C4-2B (cell line): Measurements from ENCODE around the gene C13orf46.

Experiments used
- H3K27ac ChIP-seq: fragments of 450-650 bp; 2 replicates; pipeline ENCODE4 v1.5.1; 2017
- ZFX ChIP-seq: fragments of 450-650 bp; IDR thresholded peaks from 2 replicates; pipeline ENCODE4 v1.6.1; 2017
- TF ChIP-seq, protein P1 (sequence below): fragments of 450-650 bp; conservative IDR thresholded peaks from 2 replicates; pipeline ENCODE4 v1.5.1; 2017; ENCODE audit warnings: mild to moderate bottlenecking

The C13orf46 gene

DNA sequence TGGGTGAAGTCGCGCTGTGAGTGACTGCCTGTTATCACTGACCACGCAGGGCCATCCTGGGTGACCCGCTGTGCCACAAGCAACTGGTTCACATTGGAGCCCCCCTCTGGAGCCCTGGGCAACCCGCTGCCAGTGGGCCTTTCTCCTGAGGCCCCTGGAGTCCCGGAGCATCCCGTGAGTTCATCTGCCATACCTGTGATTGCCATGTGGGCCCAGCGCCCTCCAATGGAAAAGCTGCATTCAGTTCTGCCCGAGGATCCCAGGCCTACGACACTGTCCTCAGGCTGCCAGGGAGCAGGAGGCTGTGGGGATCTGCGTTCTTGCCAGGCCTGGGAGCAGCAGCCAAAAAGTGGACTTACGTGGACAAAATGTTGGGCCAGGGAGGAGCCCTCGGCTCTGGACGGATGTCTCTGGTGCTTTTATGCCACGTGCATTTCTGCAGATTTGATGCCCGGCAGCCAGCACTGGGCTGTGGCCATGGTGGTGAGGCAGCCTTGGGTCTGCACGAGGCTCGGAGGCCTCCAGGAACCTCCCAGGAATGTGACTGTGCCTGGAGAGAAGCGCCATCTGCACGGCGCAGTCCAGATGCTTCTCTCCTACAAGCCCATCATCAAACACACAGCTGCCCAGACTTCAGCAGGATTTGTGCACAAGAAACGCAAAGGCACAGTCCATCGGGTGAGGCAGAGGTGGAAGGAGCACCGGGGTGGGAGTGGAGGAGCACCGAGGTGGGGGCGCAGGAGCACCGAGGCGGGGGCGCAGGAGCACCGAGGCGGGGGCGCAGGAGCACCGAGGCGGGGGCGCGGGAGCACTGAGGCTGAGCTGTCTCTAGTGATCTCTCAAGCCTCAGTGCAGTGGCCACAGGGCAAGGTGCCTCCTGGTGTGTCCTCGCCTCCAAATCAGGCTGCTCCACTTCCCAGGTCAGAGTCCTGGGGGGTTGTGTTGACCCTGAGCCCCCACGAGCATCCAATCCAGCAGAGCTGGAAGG is 44.0 kb downstream of the C13orf46 start:
- no peak for TF ChIP-seq ZFX
- TF ChIP-seq, protein P1, sequence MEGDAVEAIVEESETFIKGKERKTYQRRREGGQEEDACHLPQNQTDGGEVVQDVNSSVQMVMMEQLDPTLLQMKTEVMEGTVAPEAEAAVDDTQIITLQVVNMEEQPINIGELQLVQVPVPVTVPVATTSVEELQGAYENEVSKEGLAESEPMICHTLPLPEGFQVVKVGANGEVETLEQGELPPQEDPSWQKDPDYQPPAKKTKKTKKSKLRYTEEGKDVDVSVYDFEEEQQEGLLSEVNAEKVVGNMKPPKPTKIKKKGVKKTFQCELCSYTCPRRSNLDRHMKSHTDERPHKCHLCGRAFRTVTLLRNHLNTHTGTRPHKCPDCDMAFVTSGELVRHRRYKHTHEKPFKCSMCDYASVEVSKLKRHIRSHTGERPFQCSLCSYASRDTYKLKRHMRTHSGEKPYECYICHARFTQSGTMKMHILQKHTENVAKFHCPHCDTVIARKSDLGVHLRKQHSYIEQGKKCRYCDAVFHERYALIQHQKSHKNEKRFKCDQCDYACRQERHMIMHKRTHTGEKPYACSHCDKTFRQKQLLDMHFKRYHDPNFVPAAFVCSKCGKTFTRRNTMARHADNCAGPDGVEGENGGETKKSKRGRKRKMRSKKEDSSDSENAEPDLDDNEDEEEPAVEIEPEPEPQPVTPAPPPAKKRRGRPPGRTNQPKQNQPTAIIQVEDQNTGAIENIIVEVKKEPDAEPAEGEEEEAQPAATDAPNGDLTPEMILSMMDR: no peak
- peak overlapping the region; percentile 67 for H3K27ac ChIP-seq

DNA sequence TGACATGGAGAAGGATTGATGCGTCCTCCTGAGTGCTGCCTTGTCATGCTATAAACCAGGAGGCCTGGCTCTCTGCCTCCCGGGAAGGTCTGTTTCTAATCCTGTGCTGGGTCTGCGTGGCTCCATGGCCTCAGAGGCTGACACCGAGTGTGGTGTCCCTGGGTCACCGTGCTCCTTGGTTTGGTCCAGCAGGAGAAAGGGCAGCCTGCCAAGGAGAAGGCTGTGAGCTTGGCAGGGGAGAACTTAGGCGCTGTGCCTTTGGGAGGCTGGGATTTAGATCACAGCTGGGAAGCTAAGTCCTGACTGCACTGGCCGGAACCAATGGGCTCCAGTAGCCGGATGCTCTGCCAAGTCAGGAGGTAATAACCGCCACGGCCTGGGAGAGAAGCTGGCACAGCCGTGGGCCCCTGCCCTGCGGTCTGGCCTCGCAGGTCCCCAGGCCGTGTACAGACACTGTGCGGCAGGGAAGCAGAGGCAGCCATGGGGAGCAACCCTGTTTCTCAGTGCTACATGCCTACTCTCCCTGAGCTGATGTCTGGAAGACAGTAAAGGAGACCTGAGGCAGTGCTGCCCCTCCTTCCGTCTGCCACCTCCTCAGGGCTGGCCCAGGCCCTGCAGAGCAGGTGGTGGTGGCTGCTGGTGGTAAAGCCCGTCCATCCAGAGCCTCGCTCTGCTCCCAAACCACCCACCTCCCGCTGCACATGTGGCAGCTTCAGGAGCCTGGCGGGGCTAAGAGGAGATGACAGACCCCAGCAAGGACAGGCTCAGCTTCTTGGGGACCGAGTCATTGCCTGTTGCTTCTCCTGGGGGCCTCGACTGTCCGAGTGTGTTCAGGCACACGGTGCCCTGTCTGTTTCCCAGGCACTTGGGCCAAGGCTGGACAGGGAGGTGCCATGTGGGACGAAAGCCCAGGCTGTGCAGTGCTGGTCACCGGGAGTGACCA is 44.9 kb downstream of the C13orf46 start:
- TF ChIP-seq, protein P1: no peak
- no peak for TF ChIP-seq ZFX

DNA sequence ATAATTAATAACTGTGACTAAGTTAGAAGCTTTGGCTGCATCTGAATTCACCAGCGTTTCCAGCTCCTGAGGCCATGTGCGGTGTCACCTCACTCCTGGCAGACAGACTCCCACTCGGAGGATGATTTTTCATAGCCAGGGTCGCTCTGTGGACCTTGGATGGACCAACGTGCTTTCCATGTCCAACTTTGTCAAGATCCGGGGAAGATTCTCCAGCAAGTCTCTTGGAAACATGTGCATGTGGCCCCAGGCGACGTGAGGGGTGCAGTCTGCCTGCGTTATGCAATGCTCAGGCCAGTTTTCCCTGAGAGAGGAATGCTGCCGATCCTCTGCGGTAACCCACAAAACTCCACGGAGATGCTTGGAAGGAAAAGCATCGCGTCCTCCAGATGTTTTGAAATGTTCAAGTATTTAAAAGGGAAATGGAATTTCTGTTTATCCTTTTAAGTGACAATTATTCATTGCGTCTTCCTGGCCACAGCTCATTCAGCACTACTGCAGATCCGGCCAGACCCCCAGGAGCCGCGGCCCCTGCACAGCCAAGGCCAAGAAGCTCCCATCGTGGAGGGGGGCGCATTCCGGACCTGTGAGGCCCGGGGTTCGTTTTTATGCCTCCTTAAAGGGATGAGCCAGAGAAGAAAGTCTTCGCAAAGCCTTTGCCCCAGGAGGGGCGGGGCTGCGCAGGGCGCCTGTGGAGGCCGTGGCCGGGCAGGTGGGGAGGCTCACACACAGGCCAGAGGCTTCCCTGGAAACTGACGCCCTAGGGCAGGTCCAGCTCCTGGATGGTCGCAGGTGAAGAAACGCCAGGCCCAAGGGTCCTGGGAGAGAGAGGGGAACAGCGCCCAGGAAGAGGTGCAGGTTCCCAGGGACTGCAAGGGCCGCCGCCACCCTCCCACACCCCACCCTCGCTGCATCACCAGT is 46.0 kb downstream of the C13orf46 start:
- TF ChIP-seq, protein P1: no peak
- TF ChIP-seq ZFX: no peak
- peak overlapping the region; percentile 67 for H3K27ac ChIP-seq

More for the DNA sequence above, 44.9 kb downstream of the C13orf46 start:
- peak overlapping the region; percentile 67 for H3K27ac ChIP-seq

DNA sequence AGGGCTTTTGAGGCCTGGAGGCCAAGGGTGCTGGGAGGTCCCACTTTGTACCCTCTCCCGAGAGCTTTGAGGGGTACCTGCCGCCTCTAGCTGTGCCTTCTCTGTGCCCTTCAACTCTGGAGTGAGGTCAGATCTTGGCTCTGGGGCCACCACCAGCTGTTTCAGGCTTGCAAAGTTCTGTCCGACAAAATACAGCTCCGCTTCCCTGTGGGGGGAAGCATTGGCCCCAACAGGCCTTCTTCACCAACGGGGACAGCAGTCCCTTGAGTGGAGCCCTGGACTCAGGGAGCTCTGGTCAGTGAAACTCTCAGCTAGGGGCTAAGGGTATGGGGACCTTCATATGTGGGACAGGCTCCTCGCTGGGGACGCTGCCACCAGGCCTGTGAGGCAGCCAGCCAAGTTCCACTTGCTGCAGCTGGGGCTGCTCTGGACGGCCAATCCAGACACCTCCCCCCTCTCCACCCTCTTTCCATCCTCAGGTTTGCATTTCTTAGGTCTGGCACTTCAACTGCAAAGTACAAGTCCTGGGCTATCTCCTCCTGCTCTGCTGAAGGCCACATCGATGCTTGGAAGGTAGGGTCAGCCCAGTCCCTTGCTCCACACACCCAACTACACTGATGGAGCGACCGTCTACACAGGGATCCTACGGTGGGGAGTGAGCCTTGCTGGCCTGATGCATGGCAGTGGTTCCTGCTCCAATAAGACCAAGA is 46.8 kb downstream of the C13orf46 start:
- no peak overlapping the region for H3K27ac ChIP-seq
- no peak for TF ChIP-seq ZFX
- TF ChIP-seq, protein P1: no peak

DNA sequence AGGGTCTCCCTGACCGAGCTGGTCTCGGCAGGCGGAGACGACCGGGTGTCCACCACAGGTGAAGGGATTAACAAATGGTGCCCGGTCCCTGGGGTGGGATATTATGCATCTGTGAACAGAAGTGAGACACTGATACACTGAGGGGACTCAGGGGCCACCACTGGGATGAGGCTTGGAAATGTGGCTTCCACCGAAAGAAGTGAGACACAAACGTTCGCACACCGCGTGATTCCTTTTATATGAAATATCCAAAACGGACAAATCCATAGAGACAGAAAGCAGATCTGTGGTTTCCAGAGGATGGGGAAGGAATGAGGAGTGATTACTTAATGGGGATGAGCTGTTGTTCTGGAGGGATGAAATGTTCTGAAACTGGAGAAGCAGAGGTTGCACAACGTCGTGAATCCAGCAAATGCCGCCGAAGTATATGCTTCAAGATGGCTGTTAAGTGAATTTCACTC is 47.5 kb downstream of the C13orf46 start:
- H3K27ac ChIP-seq: no peak overlapping the region
- TF ChIP-seq, protein P1: no peak
- TF ChIP-seq ZFX: no peak
